IMR-90 (cell line): ENCODE data around the gene OR52A5. TPM values are rescaled to one million over a fixed set of nuclear protein-coding genes. Genes with fewer than 3 reads are reported as not detected.

Experiments
- ATAC-seq: fragments of 200-7000 bp; cut with Tn5 transposase; 2 replicates; pipeline ENCODE4 v1.9.1; 2020; ENCODE audit warnings: low read depth, mild to moderate bottlenecking, moderate library complexity
- BruUV-seq: library from RNA; stranded (reverse); fragments of 400-500 nt; replicated peaks from 2 replicates; lab custom pipeline; 2021; lab: Mats Ljungman, UMichigan
- CTCF ChIA-PET: fragments of 300-600 bp; formaldehyde crosslinking; extraction: SDS; loops from one replicate; lab custom pipeline; 2021; ENCODE audit warnings: antibody characterized with exemption; lab: Yijun Ruan, JAX
- POLR2A ChIA-PET: fragments of 300-600 bp; sonication (Branson Sonifier 250); formaldehyde crosslinking; loops from one replicate; lab custom pipeline; 2022; ENCODE audit warnings: antibody characterized with exemption; ENCODE audit not compliant: unreplicated experiment; lab: Charles Lee
- DNase-seq: peaks from one replicate; pipeline ENCODE4 v3.0.0; 2013
- H2AFZ ChIP-seq: replicated peaks from 2 replicates; pipeline ENCODE3; 2013; ENCODE audit warnings: low read length, mild to moderate bottlenecking; ENCODE audit not compliant: poor library complexity
- H2AK5ac ChIP-seq: 2 replicates; pipeline ENCODE4 v1.6.1; 2013; ENCODE audit warnings: low read depth, low read length, inconsistent platforms
- H2AK9ac ChIP-seq: replicated peaks from 2 replicates; pipeline ENCODE3; 2013; ENCODE audit warnings: mild to moderate bottlenecking, low read depth, low read length, moderate library complexity; ENCODE audit not compliant: poor library complexity
- H2BK120ac ChIP-seq: 2 replicates; pipeline ENCODE4 v1.6.1; 2013; ENCODE audit warnings: low read depth, low read length, inconsistent platforms
- H2BK15ac ChIP-seq: 3 replicates; pipeline ENCODE4 v1.6.1; 2013; ENCODE audit warnings: low read depth, low read length, inconsistent platforms
- H2BK20ac ChIP-seq: 2 replicates; pipeline ENCODE4 v1.6.1; 2013; ENCODE audit warnings: low read depth, mild to moderate bottlenecking, inconsistent platforms, low read length, moderate library complexity
- H2BK5ac ChIP-seq: 2 replicates; pipeline ENCODE4 v1.6.1; 2013; ENCODE audit warnings: mild to moderate bottlenecking, low read depth, low read length, inconsistent platforms; ENCODE audit not compliant: poor library complexity, severe bottlenecking
- H3K14ac ChIP-seq: replicated peaks from 2 replicates; pipeline ENCODE4 v1.6.1; 2013; ENCODE audit warnings: low read depth, low read length, inconsistent platforms
- H3K18ac ChIP-seq: 2 replicates; pipeline ENCODE4 v1.6.1; 2013; ENCODE audit warnings: low read depth, low read length, control low read depth
- H3K23ac ChIP-seq: 2 replicates; pipeline ENCODE4 v1.6.1; 2013; ENCODE audit warnings: low read depth, low read length, inconsistent platforms
- H3K27ac ChIP-seq: 2 replicates; pipeline ENCODE4 v1.5.1; 2013; ENCODE audit warnings: mild to moderate bottlenecking, control low read depth, low read length; ENCODE audit not compliant: insufficient read depth
- H3K27me3 ChIP-seq: 2 replicates; pipeline ENCODE4 v1.6.1; 2013; ENCODE audit warnings: low read length; ENCODE audit not compliant: control insufficient read depth, insufficient read depth
- H3K36me3 ChIP-seq: 2 replicates; pipeline ENCODE4 v1.6.1; 2013; ENCODE audit warnings: low read length, mixed read lengths; ENCODE audit not compliant: control insufficient read depth, insufficient read depth
- H3K4ac ChIP-seq: 2 replicates; pipeline ENCODE4 v1.6.1; 2013; ENCODE audit warnings: low read depth, low read length, inconsistent platforms
- H3K4me1 ChIP-seq: 2 replicates; pipeline ENCODE4 v1.6.1; 2013; ENCODE audit warnings: low read length, mixed read lengths; ENCODE audit not compliant: control insufficient read depth, insufficient read depth
- H3K4me2 ChIP-seq: 2 replicates; pipeline ENCODE4 v1.6.1; 2013; ENCODE audit warnings: low read depth, mild to moderate bottlenecking, control low read depth, low read length, moderate library complexity
- H3K4me3 ChIP-seq: 2 replicates; pipeline ENCODE4 v1.5.1; 2013; ENCODE audit warnings: low read depth, mild to moderate bottlenecking, control low read depth, low read length, moderate library complexity; ENCODE audit not compliant: insufficient read depth
- H3K56ac ChIP-seq: 2 replicates; pipeline ENCODE4 v1.6.1; 2013; ENCODE audit warnings: low read length, inconsistent platforms; ENCODE audit not compliant: insufficient read depth; ENCODE audit errors: extremely low read depth
- H3K79me1 ChIP-seq, 2 experiments: 2 replicates each; pipeline ENCODE4 v1.6.1; 2013; ENCODE audit warnings: low read length in 2 of 2, inconsistent platforms in 1 of 2, low read depth in 1 of 2
- H3K9ac ChIP-seq: 2 replicates; pipeline ENCODE4 v1.6.1; 2013; ENCODE audit warnings: low read depth, low read length, control low read depth
- H3K9me1 ChIP-seq: 2 replicates; pipeline ENCODE4 v1.6.1; 2013; ENCODE audit warnings: low read length, inconsistent platforms; ENCODE audit not compliant: insufficient read depth
- H3K9me3 ChIP-seq: 2 replicates; pipeline ENCODE4 v1.6.1; 2013; ENCODE audit warnings: low read length; ENCODE audit not compliant: control insufficient read depth, insufficient read depth
- H4K20me1 ChIP-seq: 2 replicates; pipeline ENCODE4 v1.6.1; 2013; ENCODE audit warnings: low read length, inconsistent platforms; ENCODE audit not compliant: insufficient read depth
- H4K5ac ChIP-seq: 2 replicates; pipeline ENCODE4 v1.6.1; 2013; ENCODE audit warnings: mild to moderate bottlenecking, low read depth, low read length, control low read depth
- H4K8ac ChIP-seq, 2 experiments: 2 replicates each; pipeline ENCODE4 v1.6.1; 2013; ENCODE audit warnings: low read depth in 2 of 2, low read length in 2 of 2, control low read depth in 1 of 2, inconsistent platforms in 1 of 2
- H4K91ac ChIP-seq: 2 replicates; pipeline ENCODE4 v1.6.1; 2013; ENCODE audit warnings: low read depth, low read length, inconsistent platforms; ENCODE audit not compliant: insufficient read depth
- BHLHE40 ChIP-seq: fragments of 150-350 bp; IDR thresholded peaks from 2 replicates; pipeline ENCODE4 v1.6.1; 2016; ENCODE audit warnings: mild to moderate bottlenecking, low read depth, low read length
- CTCF ChIP-seq: conservative IDR thresholded peaks from 2 replicates; pipeline ENCODE4 v1.5.1; 2012; ENCODE audit warnings: mild to moderate bottlenecking, low read depth, low read length, improper control_type of control experiment
- FOS ChIP-seq: fragments of 150-350 bp; IDR thresholded peaks from 2 replicates; pipeline ENCODE4 v1.6.1; 2016; ENCODE audit warnings: low read depth, low read length
- MAFK ChIP-seq: IDR thresholded peaks from 2 replicates; pipeline ENCODE4 v1.6.1; 2012; ENCODE audit warnings: low read depth, low read length, improper control_type of control experiment
- MXI1 ChIP-seq: IDR thresholded peaks from 2 replicates; pipeline ENCODE4 v1.6.1; 2012; ENCODE audit warnings: low read depth, mild to moderate bottlenecking, low read length, moderate library complexity, borderline replicate concordance
- POLR2A ChIP-seq: IDR thresholded peaks from 2 replicates; pipeline ENCODE4 v1.6.1; 2012; ENCODE audit warnings: mild to moderate bottlenecking, low read depth, low read length
- RFX5 ChIP-seq: IDR thresholded peaks from 2 replicates; pipeline ENCODE4 v1.8.0; 2012; ENCODE audit warnings: low read depth, mild to moderate bottlenecking, low read length, moderate library complexity
- SMC3 ChIP-seq: fragments of 150-350 bp; IDR thresholded peaks from 2 replicates; pipeline ENCODE4 v1.6.1; 2016; ENCODE audit warnings: low read depth, mild to moderate bottlenecking, antibody characterized with exemption, low read length, moderate library complexity
- dilution Hi-C: fragments of 300-500 bp; cut with HindIII; formaldehyde crosslinking; loops from one replicate; pipeline ENCODE4 v1.14.3; 2018; ENCODE audit warnings: low sequenced_read_pairs; ENCODE audit not compliant: unreplicated experiment
- in situ Hi-C: fragments of 300-500 bp; cut with MboI; formaldehyde crosslinking; loops from 3 replicates; pipeline ENCODE4 v1.14.3; 2019; ENCODE audit warnings: low sequenced_read_pairs, inconsistent platforms, mixed read lengths
- intact Hi-C: fragments of 100-400 bp; cut with micrococcal nuclease; formaldehyde crosslinking; loops from 2 replicates; pipeline ENCODE4 v1.10.0; 2022
- polyA plus RNA-seq, 3 experiments: library from polyadenylated mRNA; depleted of rRNA; stranded (reverse); fragments of >200 nt; gene quantifications; 2 replicates each; pipeline ENCODE4 v1.2.3, GENCODE V29; 2012; ENCODE audit warnings: low replicate concordance in 1 of 3
- total RNA-seq: library from RNA; depleted of rRNA; stranded (reverse); fragments of >200 nt; gene quantifications from 2 replicates; pipeline ENCODE4 v1.2.3, GENCODE V29; 2012

OR52A5 gene
- total and polyA plus RNA-seq, 2 of the 4 experiments (the other 2 are of a cell fraction), result not detected

- no peak overlapping the region for H3K18ac ChIP-seq
- no peak overlapping the region for H3K9ac ChIP-seq
- no peak for DNase-seq
- no peak overlapping the region for H2BK20ac ChIP-seq
- H2BK15ac ChIP-seq, result no peak overlapping the region
- no peak overlapping the region for H3K23ac ChIP-seq
- no peaks in the 10 kb centered on the region for H3K36me3 ChIP-seq
- no peak overlapping the region for H4K5ac ChIP-seq
- no peaks in the 10 kb centered on the region for H3K9me3 ChIP-seq
- H2BK120ac ChIP-seq, result no peak overlapping the region
- BruUV-seq, result no TSS peak
- H3K9me1 ChIP-seq, result no peaks in the 10 kb centered on the region
- H2AK9ac ChIP-seq, result no peak overlapping the region
- H3K4me1 ChIP-seq, result no peaks in the 10 kb centered on the region
- H2AFZ ChIP-seq, result no peak overlapping the region
- no peaks in the 10 kb centered on the region for H4K20me1 ChIP-seq
- in situ Hi-C loops (no loop called here), dilution Hi-C loops (no loop called here), intact Hi-C loops (no loop called here)
- no peak overlapping the region for H3K4me2 ChIP-seq
- no peak overlapping the region for H3K27ac ChIP-seq
- no peaks in the 10 kb centered on the region; the same call in 1 of the 2 replicates for H3K27me3 ChIP-seq
- ATAC-seq, result no peak
- H2BK5ac ChIP-seq, result no peak overlapping the region
- CTCF ChIA-PET, result no interaction called here
- H3K79me1 ChIP-seq, result no peaks in the 10 kb centered on the region
- no peak overlapping the region for H3K4ac ChIP-seq
- H3K4me3 ChIP-seq, result no peak overlapping the region
- H4K8ac ChIP-seq, result no peak overlapping the region
- no peak overlapping the region for H2AK5ac ChIP-seq
- no peak overlapping the region for H3K56ac ChIP-seq
- no peak overlapping the region for H4K91ac ChIP-seq
- POLR2A ChIA-PET, result no interaction called here
- no peak overlapping the region for H3K14ac ChIP-seq
- TF ChIP-seq MXI1 (no peak), FOS (no peak), SMC3 (no peak), BHLHE40 (no peak), RFX5 (no peak), MAFK (no peak), CTCF (no peak), POLR2A (no peak)
Measured at GRCh38 chr11:5159806-5160205, 21.6 kb upstream of the OR52A5 start.
